ENCODE data around the gene OR8G1. TPM values are rescaled to one million over a fixed set of nuclear protein-coding genes. Genes with fewer than 3 reads are reported as not detected.

OR8G1 gene
- not detected in 2 replicates for total RNA-seq (ENCODE audit: low replicate concordance)

GRCh38 chr11:124240621-124241397, at the start of gene OR8G1:
OR8G1 (plus strand) TSS chr11:124241095; CDS start chr11:124249676, 8,581 bp downstream.

GRCh38 chr11:124256076-124256475, 15.2 kb downstream of the OR8G1 start, which contains the start of gene OR8G5:
OR8G5 (plus strand) TSS chr11:124256376; CDS start chr11:124264932, 8,556 bp downstream.

Other genes starting within 250 kb of the OR8G1 start
- not detected in 2 replicates for gene OR10G6, start 245.9 kb upstream of the OR8G1 start, total RNA-seq (ENCODE audit: low replicate concordance)
- gene OR10G4, start 228.1 kb upstream of the OR8G1 start, total RNA-seq (ENCODE audit: low replicate concordance) = not detected in 2 replicates
- gene OR10G9, start 218.1 kb upstream of the OR8G1 start, total RNA-seq (ENCODE audit: low replicate concordance) = not detected in 2 replicates
- not detected in 2 replicates for gene OR10G8, start 214.3 kb upstream of the OR8G1 start, total RNA-seq (ENCODE audit: low replicate concordance)
- gene OR10G7, start 199.8 kb upstream of the OR8G1 start, total RNA-seq (ENCODE audit: low replicate concordance) = not detected in 2 replicates
- gene VWA5A, start 125.6 kb upstream of the OR8G1 start, total RNA-seq (ENCODE audit: low replicate concordance) = 11.4 and 18.1 TPM in 2 replicates
- gene OR10D3, start 57.8 kb upstream of the OR8G1 start, total RNA-seq (ENCODE audit: low replicate concordance) = not detected in 2 replicates
- gene OR8G5, start 15.3 kb downstream of the OR8G1 start, total RNA-seq (ENCODE audit: low replicate concordance) = not detected in 2 replicates
- not detected in 2 replicates for gene OR8D1, start 72.9 kb downstream of the OR8G1 start, total RNA-seq (ENCODE audit: low replicate concordance)
- gene OR8D2, start 79.1 kb downstream of the OR8G1 start, total RNA-seq (ENCODE audit: low replicate concordance) = not detected in 2 replicates
- not detected in 2 replicates for gene OR8B2, start 143.4 kb downstream of the OR8G1 start, total RNA-seq (ENCODE audit: low replicate concordance)
- gene OR8B3, start 157.9 kb downstream of the OR8G1 start, total RNA-seq (ENCODE audit: low replicate concordance) = not detected in 2 replicates
- not detected in 2 replicates for gene OR8B4, start 183.8 kb downstream of the OR8G1 start, total RNA-seq (ENCODE audit: low replicate concordance)
- gene OR8B8, start 204.6 kb downstream of the OR8G1 start, total RNA-seq (ENCODE audit: low replicate concordance) = not detected in 2 replicates